Trophoblast cell (in vitro differentiated cells and primary cell): ENCODE measurements around the gene MSANTD2.

Experiments used
- DNase-seq, 2 donors: peaks; one replicate each; pipeline ENCODE4 v3.0.0-alpha.2; 2016
- H2AFZ ChIP-seq: 2 replicates; pipeline ENCODE4 v1.6.1; 2013; ENCODE audit warnings: low read length, moderate library complexity, mild to moderate bottlenecking; ENCODE audit not compliant: insufficient read depth, poor library complexity
- H2AK5ac ChIP-seq: 2 replicates; pipeline ENCODE4 v1.6.1; 2013; ENCODE audit warnings: mild to moderate bottlenecking, low read length
- H2BK120ac ChIP-seq: 2 replicates; pipeline ENCODE4 v1.6.1; 2013; ENCODE audit warnings: low read length, mild to moderate bottlenecking, moderate library complexity; ENCODE audit not compliant: insufficient read depth, poor library complexity
- H2BK12ac ChIP-seq: 2 replicates; pipeline ENCODE4 v1.6.1; 2013; ENCODE audit warnings: mild to moderate bottlenecking, low read length, moderate library complexity
- H2BK5ac ChIP-seq: 2 replicates; pipeline ENCODE4 v1.6.1; 2013; ENCODE audit warnings: low read length, low read depth, moderate library complexity, mild to moderate bottlenecking; ENCODE audit not compliant: poor library complexity
- H3K14ac ChIP-seq: 2 replicates; pipeline ENCODE4 v1.6.1; 2013; ENCODE audit warnings: mild to moderate bottlenecking, low read length
- H3K18ac ChIP-seq: 2 replicates; pipeline ENCODE4 v1.6.1; 2013; ENCODE audit warnings: mild to moderate bottlenecking, low read length
- H3K23ac ChIP-seq: 2 replicates; pipeline ENCODE4 v1.6.1; 2013; ENCODE audit warnings: low read length
- H3K27ac ChIP-seq: 2 replicates; pipeline ENCODE4 v1.5.1; 2013; ENCODE audit warnings: low read depth, mild to moderate bottlenecking, inconsistent platforms, low read length, moderate library complexity
- H3K27me3 ChIP-seq: 2 replicates; pipeline ENCODE4 v1.6.1; 2013; ENCODE audit warnings: inconsistent platforms, mild to moderate bottlenecking, low read length, moderate library complexity; ENCODE audit not compliant: insufficient read depth
- H3K36me3 ChIP-seq, 2 experiments: 1 replicate in 1 of 2; 2 replicates in 1 of 2; pipeline ENCODE4 v1.6.1; 2013; ENCODE audit warnings: low read length in 2 of 2, mild to moderate bottlenecking in 2 of 2, moderate library complexity in 1 of 2; ENCODE audit not compliant: insufficient read depth in 2 of 2, control insufficient read depth in 1 of 2
- H3K4ac ChIP-seq: 2 replicates; pipeline ENCODE4 v1.6.1; 2013; ENCODE audit warnings: low read depth, mild to moderate bottlenecking, low read length, moderate library complexity
- H3K4me1 ChIP-seq, 2 experiments: 1 replicate in 1 of 2; 2 replicates in 1 of 2; pipeline ENCODE4 v1.6.1; 2013; ENCODE audit warnings: low read length in 2 of 2, mild to moderate bottlenecking in 2 of 2, moderate library complexity in 1 of 2; ENCODE audit not compliant: insufficient read depth in 2 of 2, control insufficient read depth in 1 of 2
- H3K4me2 ChIP-seq: 2 replicates; pipeline ENCODE4 v1.6.1; 2013; ENCODE audit warnings: inconsistent platforms, mild to moderate bottlenecking, low read length, moderate library complexity
- H3K4me3 ChIP-seq: 2 replicates; pipeline ENCODE4 v1.5.1; 2013; ENCODE audit warnings: mild to moderate bottlenecking, low read depth, low read length, inconsistent platforms
- H3K79me1 ChIP-seq: one replicate; pipeline ENCODE4 v1.6.1; 2013; ENCODE audit warnings: low read length
- H3K79me2 ChIP-seq: 2 replicates; pipeline ENCODE4 v1.6.1; 2013; ENCODE audit warnings: low read length, mild to moderate bottlenecking; ENCODE audit not compliant: control insufficient read depth, insufficient read depth, poor library complexity
- H3K9ac ChIP-seq: 2 replicates; pipeline ENCODE4 v1.6.1; 2013; ENCODE audit warnings: mild to moderate bottlenecking, low read length
- H3K9me3 ChIP-seq: 2 replicates; pipeline ENCODE4 v1.6.1; 2013; ENCODE audit warnings: low read depth, mild to moderate bottlenecking, control low read depth, inconsistent platforms, low read length; ENCODE audit not compliant: insufficient read depth
- H4K12ac ChIP-seq: 2 replicates; pipeline ENCODE4 v1.6.1; 2013; ENCODE audit warnings: low read depth, mild to moderate bottlenecking, low read length, moderate library complexity
- H4K8ac ChIP-seq: 2 replicates; pipeline ENCODE4 v1.6.1; 2013; ENCODE audit warnings: low read depth, mild to moderate bottlenecking, low read length, moderate library complexity
- H4K91ac ChIP-seq: one replicate; pipeline ENCODE4 v1.6.1; 2013; ENCODE audit warnings: low read depth, mild to moderate bottlenecking, low read length, moderate library complexity
- WGBS: extraction: QIAGEN DNeasy Blood & Tissue Kit; methylation state at CpG from one replicate; pipeline ENCODE4 v1.1.7; 2013; ENCODE audit warnings: missing lambda C conversion rate; ENCODE audit not compliant: insufficient read length, insufficient coverage; ENCODE audit errors: extremely low coverage; 5-methylcytosine and 5-hydroxymethylcytosine counted together

Gene MSANTD2

GRCh38 chr11:124752471-124753102, 47.6 kb downstream of the MSANTD2 start:
- Histone ChIP-seq H3K4ac (no peak overlapping the region), H3K4me3 (no peak overlapping the region), H4K8ac (no peak overlapping the region), H2BK12ac (no peak overlapping the region), H3K9me3 (peaks cover 8% of the 10 kb centered on the region), H2BK5ac (no peak overlapping the region), H3K4me2 (no peak overlapping the region), H4K12ac (no peak overlapping the region), H3K79me2 (no peaks in the 10 kb centered on the region), H2AFZ (no peak overlapping the region), H3K14ac (no peak overlapping the region), H3K79me1 (no peaks in the 10 kb centered on the region), H4K91ac (no peak overlapping the region), H3K27ac (no peak overlapping the region), H3K9ac (no peak overlapping the region), H3K36me3 (no peaks in the 10 kb centered on the region), H3K4me1 (no peaks in the 10 kb centered on the region), H3K18ac (no peak overlapping the region), H2AK5ac (no peak overlapping the region), H3K23ac (no peak overlapping the region), H2BK120ac (no peak overlapping the region), H3K27me3 (peaks cover 62% of the 10 kb centered on the region)
- no CpG with 5 or more reads among the region's 10 CpGs for WGBS
- no peak for DNase-seq

GRCh38 chr11:124751741-124752470, 48.3 kb downstream of the MSANTD2 start, which contains the start of gene VSIG2:
Gene VSIG2 (minus strand): TSS chr11:124752255. CDS start chr11:124752137, 118 bp downstream.
- WGBS, result no CpG with 5 or more reads among the region's 42 CpGs

GRCh38 chr11:124751391-124751740, 48.8 kb downstream of the MSANTD2 start:
- no peak overlapping the region for H4K91ac ChIP-seq
- H3K4me3 ChIP-seq, result no peak overlapping the region
- no peak overlapping the region for H3K4ac ChIP-seq
- H2AK5ac ChIP-seq, result no peak overlapping the region
- H3K27ac ChIP-seq, result no peak overlapping the region
- peaks cover 2 to 7% of the 10 kb centered on the region in 2 experiments for H3K4me1 ChIP-seq
- H3K9me3 ChIP-seq, result peaks cover 6% of the 10 kb centered on the region
- WGBS, result no CpG with 5 or more reads among the region's 11 CpGs
- H4K12ac ChIP-seq, result no peak overlapping the region
- peaks cover 59% of the 10 kb centered on the region for H3K27me3 ChIP-seq
- no peaks in the 10 kb centered on the region for H3K79me1 ChIP-seq
- no peak overlapping the region for H3K14ac ChIP-seq
- H3K18ac ChIP-seq, result no peak overlapping the region
- H3K9ac ChIP-seq, result no peak overlapping the region
- no peaks in the 10 kb centered on the region for H3K79me2 ChIP-seq
- H2BK12ac ChIP-seq, result no peak overlapping the region
- H2BK120ac ChIP-seq, result no peak overlapping the region
- no peak overlapping the region for H4K8ac ChIP-seq
- H2BK5ac ChIP-seq, result no peak overlapping the region
- DNase-seq, result no peak
- no peak overlapping the region for H3K23ac ChIP-seq
- no peak overlapping the region for H3K4me2 ChIP-seq
- no peaks in the 10 kb centered on the region for H3K36me3 ChIP-seq
- no peak overlapping the region for H2AFZ ChIP-seq

More at GRCh38 chr11:124751741-124752470, 48.3 kb downstream of the MSANTD2 start, which contains the start of gene VSIG2:
- Histone ChIP-seq H3K4me1 (peaks cover 0 to 3% of the 10 kb centered on the region in 2 experiments), H2AK5ac (no peak within 1 kb of the TSS), H3K4me2 (peak within 1 kb of the TSS; percentile 23), H3K4ac (no peak within 1 kb of the TSS), H2BK5ac (no peak within 1 kb of the TSS), H3K36me3 (no peaks in the 10 kb centered on the region), H2AFZ (no peak within 1 kb of the TSS), H2BK12ac (no peak within 1 kb of the TSS), H4K8ac (no peak within 1 kb of the TSS), H4K12ac (no peak within 1 kb of the TSS), H4K91ac (no peak within 1 kb of the TSS), H3K18ac (no peak within 1 kb of the TSS), H3K9me3 (peaks cover 8% of the 10 kb centered on the region), H3K27ac (no peak within 1 kb of the TSS), H2BK120ac (no peak within 1 kb of the TSS), H3K27me3 (peaks cover 62% of the 10 kb centered on the region), H3K14ac (no peak within 1 kb of the TSS), H3K9ac (no peak within 1 kb of the TSS), H3K4me3 (no peak within 1 kb of the TSS), H3K79me1 (no peaks in the 10 kb centered on the region), H3K79me2 (no peaks in the 10 kb centered on the region), H3K23ac (no peak within 1 kb of the TSS)
- DNase-seq, result no peak

GRCh38 chr11:124749912-124750311, 50.3 kb downstream of the MSANTD2 start:
- Histone ChIP-seq H2AFZ (no peak overlapping the region), H3K79me1 (no peaks in the 10 kb centered on the region), H2AK5ac (no peak overlapping the region), H3K14ac (no peak overlapping the region), H2BK120ac (no peak overlapping the region), H4K91ac (no peak overlapping the region), H3K27ac (no peak overlapping the region), H3K4me1 (peaks cover 6 to 12% of the 10 kb centered on the region in 2 experiments), H3K18ac (no peak overlapping the region), H3K9ac (no peak overlapping the region), H3K36me3 (no peaks in the 10 kb centered on the region), H3K4ac (no peak overlapping the region), H3K23ac (no peak overlapping the region), H3K4me2 (no peak overlapping the region), H3K27me3 (peaks cover 68% of the 10 kb centered on the region), H3K9me3 (peaks cover 6% of the 10 kb centered on the region), H4K8ac (no peak overlapping the region), H2BK12ac (no peak overlapping the region), H2BK5ac (no peak overlapping the region), H3K4me3 (no peak overlapping the region), H3K79me2 (no peaks in the 10 kb centered on the region), H4K12ac (no peak overlapping the region)
- no CpG with 5 or more reads among the region's 1 CpG for whole genome bisulfite sequencing
- DNase-seq, result no peak
